ENCODE measurements around the gene SYNGR3. TPM values are rescaled to one million over a fixed set of nuclear protein-coding genes. Genes with fewer than 3 reads are reported as not detected.
A peak's percentile ranks its signal among the peaks of the same experiment; 100 is the strongest.

SYNGR3 gene
- total and polyA plus RNA-seq, 2 of the 13 experiments (the other 11 are each of a cell fraction or from before 2014, with no cell fraction given): 0.97 to 5.7 TPM

DNA sequence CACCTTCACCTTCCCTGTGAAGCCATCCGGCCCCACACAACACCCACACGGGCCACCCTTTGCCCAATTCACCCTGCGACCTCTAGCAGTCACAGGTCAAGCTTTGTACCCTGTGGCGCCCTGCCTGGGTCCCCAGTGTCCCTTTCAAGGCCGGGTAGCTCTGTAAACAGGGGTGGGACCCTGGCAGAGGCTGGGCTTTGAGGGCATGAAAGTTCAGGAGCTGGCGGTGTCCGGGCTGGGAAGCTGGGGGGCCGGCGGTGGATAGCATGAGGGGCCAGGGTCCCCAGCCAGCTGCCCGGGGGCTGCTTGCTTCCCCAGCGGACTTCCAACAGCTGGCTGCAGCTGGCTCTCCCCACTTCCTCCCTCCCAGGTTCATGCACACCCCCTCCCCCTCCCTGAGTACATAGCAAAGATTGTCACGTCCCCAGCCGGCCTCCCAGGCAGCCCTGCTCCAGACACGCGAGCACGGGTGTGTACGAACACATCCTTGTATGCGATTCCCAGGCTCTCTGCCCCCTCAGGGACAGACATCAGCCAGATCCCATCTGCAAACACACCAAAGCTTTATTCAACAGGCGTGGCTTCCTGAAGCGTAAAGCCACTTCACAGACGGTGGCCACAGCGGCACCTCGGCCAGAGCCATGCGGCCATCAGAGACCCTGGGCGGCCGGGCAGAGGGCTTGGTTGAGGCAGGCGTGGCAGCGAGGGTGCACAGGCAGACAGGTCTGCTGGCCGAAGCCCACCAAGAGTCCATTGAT, 49.7 kb downstream of the SYNGR3 start (continued):
- TF ChIP-seq, protein P1, sequence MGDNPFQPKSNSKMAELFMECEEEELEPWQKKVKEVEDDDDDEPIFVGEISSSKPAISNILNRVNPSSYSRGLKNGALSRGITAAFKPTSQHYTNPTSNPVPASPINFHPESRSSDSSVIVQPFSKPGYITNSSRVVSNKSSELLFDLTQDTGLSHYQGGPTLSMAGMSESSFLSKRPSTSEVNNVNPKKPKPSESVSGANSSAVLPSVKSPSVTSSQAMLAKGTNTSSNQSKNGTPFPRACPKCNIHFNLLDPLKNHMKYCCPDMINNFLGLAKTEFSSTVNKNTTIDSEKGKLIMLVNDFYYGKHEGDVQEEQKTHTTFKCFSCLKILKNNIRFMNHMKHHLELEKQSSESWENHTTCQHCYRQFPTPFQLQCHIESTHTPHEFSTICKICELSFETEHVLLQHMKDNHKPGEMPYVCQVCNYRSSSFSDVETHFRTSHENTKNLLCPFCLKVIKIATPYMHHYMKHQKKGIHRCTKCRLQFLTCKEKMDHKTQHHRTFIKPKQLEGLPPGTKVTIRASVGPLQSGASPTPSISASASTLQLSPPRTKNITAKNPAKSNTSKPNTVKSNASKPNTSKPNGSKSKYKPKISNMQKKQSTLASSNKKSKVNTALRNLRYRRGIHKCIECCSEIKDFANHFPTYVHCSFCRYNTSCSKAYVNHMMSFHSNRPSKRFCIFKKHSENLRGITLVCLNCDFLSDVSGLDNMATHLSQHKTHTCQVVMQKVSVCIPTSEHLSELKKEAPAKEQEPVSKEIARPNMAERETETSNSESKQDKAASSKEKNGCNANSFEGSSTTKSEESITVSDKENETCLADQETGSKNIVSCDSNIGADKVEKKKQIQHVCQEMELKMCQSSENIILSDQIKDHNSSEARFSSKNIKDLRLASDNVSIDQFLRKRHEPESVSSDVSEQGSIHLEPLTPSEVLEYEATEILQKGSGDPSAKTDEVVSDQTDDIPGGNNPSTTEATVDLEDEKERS (CRISPR knock-in tag; IDR thresholded peaks at IDR 0.05): peak; percentile 87
- TF ChIP-seq, protein P2, sequence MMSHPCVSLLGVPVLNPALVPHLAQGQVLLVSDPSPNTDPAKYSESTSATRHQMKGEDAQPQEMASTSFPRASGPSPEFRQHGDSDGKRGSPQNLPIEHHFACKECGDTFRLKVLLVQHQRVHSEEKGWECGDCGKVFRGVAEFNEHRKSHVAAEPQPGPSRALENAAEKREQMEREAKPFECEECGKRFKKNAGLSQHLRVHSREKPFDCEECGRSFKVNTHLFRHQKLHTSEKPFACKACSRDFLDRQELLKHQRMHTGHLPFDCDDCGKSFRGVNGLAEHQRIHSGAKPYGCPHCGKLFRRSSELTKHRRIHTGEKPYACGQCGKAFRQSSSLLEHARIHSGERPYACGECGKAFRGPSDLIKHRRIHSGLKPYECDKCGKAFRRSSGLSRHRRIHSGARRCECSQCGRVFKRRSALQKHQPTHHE (CRISPR knock-in tag; IDR thresholded peaks at IDR 0.05; ENCODE audit: borderline replicate concordance): no peak
- TF ChIP-seq, protein P3, sequence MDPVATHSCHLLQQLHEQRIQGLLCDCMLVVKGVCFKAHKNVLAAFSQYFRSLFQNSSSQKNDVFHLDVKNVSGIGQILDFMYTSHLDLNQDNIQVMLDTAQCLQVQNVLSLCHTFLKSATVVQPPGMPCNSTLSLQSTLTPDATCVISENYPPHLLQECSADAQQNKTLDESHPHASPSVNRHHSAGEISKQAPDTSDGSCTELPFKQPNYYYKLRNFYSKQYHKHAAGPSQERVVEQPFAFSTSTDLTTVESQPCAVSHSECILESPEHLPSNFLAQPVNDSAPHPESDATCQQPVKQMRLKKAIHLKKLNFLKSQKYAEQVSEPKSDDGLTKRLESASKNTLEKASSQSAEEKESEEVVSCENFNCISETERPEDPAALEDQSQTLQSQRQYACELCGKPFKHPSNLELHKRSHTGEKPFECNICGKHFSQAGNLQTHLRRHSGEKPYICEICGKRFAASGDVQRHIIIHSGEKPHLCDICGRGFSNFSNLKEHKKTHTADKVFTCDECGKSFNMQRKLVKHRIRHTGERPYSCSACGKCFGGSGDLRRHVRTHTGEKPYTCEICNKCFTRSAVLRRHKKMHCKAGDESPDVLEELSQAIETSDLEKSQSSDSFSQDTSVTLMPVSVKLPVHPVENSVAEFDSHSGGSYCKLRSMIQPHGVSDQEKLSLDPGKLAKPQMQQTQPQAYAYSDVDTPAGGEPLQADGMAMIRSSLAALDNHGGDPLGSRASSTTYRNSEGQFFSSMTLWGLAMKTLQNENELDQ (CRISPR knock-in tag; IDR thresholded peaks at IDR 0.05; ENCODE audit: borderline replicate concordance): no peak
- no peak for TF ChIP-seq GLI4 (CRISPR knock-in tag; IDR thresholded peaks at IDR 0.05; ENCODE audit: borderline replicate concordance)
- no peak for TF ChIP-seq ZNF530 (CRISPR knock-in tag; IDR thresholded peaks at IDR 0.05; ENCODE audit: low read depth)
- no peak for TF ChIP-seq ATRX (CRISPR knock-in tag; IDR thresholded peaks at IDR 0.05; ENCODE audit: borderline replicate concordance)
- peak; percentile 36; the same call in 1 of the 2 replicates for TF ChIP-seq PHF8 (CRISPR knock-in tag; IDR thresholded peaks at IDR 0.05)
- TF ChIP-seq, protein P4, sequence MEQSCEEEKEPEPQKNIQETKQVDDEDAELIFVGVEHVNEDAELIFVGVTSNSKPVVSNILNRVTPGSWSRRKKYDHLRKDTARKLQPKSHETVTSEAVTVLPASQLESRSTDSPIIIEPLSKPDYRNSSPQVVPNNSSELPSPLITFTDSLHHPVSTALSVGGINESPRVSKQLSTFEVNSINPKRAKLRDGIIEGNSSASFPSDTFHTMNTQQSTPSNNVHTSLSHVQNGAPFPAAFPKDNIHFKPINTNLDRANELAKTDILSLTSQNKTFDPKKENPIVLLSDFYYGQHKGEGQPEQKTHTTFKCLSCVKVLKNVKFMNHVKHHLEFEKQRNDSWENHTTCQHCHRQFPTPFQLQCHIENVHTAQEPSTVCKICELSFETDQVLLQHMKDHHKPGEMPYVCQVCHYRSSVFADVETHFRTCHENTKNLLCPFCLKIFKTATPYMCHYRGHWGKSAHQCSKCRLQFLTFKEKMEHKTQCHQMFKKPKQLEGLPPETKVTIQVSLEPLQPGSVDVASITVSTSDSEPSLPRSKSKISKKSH (CRISPR knock-in tag; IDR thresholded peaks at IDR 0.05; ENCODE audit: borderline replicate concordance): no peak; the same call in 1 of the 2 replicates
- peak; percentile 46 for TF ChIP-seq PAF1 (CRISPR knock-in tag; IDR thresholded peaks at IDR 0.05)
- peak; percentile 91 for TF ChIP-seq ZBTB7B (CRISPR knock-in tag; IDR thresholded peaks at IDR 0.05)
- TF ChIP-seq, protein P5, sequence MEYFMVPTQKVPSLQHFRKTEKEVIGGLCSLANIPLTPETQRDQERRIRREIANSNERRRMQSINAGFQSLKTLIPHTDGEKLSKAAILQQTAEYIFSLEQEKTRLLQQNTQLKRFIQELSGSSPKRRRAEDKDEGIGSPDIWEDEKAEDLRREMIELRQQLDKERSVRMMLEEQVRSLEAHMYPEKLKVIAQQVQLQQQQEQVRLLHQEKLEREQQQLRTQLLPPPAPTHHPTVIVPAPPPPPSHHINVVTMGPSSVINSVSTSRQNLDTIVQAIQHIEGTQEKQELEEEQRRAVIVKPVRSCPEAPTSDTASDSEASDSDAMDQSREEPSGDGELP (IDR thresholded peaks at IDR 0.05; ENCODE audit: borderline replicate concordance, low read depth): peak; percentile 96
- peak; percentile 54 for TF ChIP-seq YEATS4 (CRISPR knock-in tag; IDR thresholded peaks at IDR 0.05; ENCODE audit: borderline replicate concordance)
- peak; percentile 48; the same call in 1 of the 2 replicates for TF ChIP-seq ZSCAN9 (CRISPR knock-in tag; IDR thresholded peaks at IDR 0.05; ENCODE audit: borderline replicate concordance)
- TF ChIP-seq, protein P6, sequence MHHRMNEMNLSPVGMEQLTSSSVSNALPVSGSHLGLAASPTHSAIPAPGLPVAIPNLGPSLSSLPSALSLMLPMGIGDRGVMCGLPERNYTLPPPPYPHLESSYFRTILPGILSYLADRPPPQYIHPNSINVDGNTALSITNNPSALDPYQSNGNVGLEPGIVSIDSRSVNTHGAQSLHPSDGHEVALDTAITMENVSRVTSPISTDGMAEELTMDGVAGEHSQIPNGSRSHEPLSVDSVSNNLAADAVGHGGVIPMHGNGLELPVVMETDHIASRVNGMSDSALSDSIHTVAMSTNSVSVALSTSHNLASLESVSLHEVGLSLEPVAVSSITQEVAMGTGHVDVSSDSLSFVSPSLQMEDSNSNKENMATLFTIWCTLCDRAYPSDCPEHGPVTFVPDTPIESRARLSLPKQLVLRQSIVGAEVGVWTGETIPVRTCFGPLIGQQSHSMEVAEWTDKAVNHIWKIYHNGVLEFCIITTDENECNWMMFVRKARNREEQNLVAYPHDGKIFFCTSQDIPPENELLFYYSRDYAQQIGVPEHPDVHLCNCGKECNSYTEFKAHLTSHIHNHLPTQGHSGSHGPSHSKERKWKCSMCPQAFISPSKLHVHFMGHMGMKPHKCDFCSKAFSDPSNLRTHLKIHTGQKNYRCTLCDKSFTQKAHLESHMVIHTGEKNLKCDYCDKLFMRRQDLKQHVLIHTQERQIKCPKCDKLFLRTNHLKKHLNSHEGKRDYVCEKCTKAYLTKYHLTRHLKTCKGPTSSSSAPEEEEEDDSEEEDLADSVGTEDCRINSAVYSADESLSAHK (CRISPR knock-in tag; IDR thresholded peaks at IDR 0.05; ENCODE audit: borderline replicate concordance): no peak

Measured in HepG2 (cell line).